PFSK-1 (cell line): ENCODE measurements around the gene ALDH16A1.

Source experiments
- FOXP2 ChIP-seq: optimal IDR thresholded peaks from 2 replicates; pipeline ENCODE3; 2011; ENCODE audit warnings: borderline replicate concordance, control low read depth, inconsistent platforms; ENCODE audit not compliant: insufficient read depth; ENCODE audit errors: extremely low read length, extremely low read depth
- POLR2AphosphoS5 ChIP-seq: IDR thresholded peaks from 2 replicates; pipeline ENCODE4 v1.6.1; 2012; ENCODE audit warnings: low read depth, mild to moderate bottlenecking, control low read depth, low read length, moderate library complexity
- SIN3A ChIP-seq: IDR thresholded peaks from 2 replicates; pipeline ENCODE4 v1.6.1; 2012; ENCODE audit warnings: mild to moderate bottlenecking, low read length, moderate library complexity, borderline replicate concordance; ENCODE audit not compliant: insufficient read depth
- TAF1 ChIP-seq: IDR thresholded peaks from 2 replicates; pipeline ENCODE4 v1.6.1; 2012; ENCODE audit warnings: low read length, control low read depth, borderline replicate concordance; ENCODE audit not compliant: insufficient read depth
- TF ChIP-seq, protein P1 (sequence below), 2 experiments: IDR thresholded peaks; 2 replicates each; pipeline versions ENCODE4 v1.6.1 to v1.8.0; 2011 to 2012; ENCODE audit warnings: low read depth in 2 of 2, low read length in 2 of 2, control low read depth in 1 of 2, inconsistent platforms in 1 of 2, mild to moderate bottlenecking in 1 of 2, moderate library complexity in 1 of 2; ENCODE audit not compliant: insufficient read depth in 1 of 2

Gene ALDH16A1

DNA sequence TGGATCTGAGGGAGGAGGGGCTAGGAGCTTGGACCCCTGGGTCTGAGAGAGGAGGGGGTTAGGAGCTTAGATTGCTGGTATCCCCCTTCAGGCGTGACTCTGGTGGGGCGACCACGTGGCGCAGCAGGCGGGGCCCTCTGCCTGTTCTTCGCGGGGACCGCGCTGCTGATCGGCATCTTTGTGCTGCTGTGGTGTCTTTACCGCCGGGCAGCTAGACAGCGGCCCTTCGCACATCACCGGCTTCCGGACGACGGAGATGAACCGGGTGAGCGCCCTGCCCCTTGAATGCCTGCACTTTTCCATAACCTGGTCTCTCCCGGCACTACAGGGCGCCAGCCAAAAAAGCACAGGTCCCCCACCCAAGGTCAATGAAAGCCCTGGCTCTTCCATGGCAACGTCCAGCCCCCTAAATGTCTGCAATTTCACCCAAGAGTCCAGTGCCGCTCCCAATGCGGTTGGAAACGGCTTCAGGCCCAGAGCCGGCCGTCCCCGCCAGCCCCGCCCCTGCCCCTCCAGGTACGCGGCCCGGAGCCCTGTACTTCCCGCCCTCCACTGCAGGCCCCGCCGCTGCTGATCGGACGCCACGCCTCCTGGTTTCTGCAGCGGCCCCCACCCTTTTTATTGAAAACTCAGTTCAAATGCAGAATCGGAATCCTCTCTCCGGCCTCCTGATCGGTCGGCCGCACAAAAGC lies 25.0 kb upstream of the ALDH16A1 start:
- TF ChIP-seq TAF1 = no peak
- TF ChIP-seq POLR2AphosphoS5 = no peak
- no peak for TF ChIP-seq SIN3A
- TF ChIP-seq FOXP2 = no peak
- TF ChIP-seq, protein P1, sequence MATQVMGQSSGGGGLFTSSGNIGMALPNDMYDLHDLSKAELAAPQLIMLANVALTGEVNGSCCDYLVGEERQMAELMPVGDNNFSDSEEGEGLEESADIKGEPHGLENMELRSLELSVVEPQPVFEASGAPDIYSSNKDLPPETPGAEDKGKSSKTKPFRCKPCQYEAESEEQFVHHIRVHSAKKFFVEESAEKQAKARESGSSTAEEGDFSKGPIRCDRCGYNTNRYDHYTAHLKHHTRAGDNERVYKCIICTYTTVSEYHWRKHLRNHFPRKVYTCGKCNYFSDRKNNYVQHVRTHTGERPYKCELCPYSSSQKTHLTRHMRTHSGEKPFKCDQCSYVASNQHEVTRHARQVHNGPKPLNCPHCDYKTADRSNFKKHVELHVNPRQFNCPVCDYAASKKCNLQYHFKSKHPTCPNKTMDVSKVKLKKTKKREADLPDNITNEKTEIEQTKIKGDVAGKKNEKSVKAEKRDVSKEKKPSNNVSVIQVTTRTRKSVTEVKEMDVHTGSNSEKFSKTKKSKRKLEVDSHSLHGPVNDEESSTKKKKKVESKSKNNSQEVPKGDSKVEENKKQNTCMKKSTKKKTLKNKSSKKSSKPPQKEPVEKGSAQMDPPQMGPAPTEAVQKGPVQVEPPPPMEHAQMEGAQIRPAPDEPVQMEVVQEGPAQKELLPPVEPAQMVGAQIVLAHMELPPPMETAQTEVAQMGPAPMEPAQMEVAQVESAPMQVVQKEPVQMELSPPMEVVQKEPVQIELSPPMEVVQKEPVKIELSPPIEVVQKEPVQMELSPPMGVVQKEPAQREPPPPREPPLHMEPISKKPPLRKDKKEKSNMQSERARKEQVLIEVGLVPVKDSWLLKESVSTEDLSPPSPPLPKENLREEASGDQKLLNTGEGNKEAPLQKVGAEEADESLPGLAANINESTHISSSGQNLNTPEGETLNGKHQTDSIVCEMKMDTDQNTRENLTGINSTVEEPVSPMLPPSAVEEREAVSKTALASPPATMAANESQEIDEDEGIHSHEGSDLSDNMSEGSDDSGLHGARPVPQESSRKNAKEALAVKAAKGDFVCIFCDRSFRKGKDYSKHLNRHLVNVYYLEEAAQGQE (IDR thresholded peaks at IDR 0.05; ENCODE audit: insufficient read depth in 1 of 2, low read depth in 2 of 2, low read length in 2 of 2) = no peak

DNA sequence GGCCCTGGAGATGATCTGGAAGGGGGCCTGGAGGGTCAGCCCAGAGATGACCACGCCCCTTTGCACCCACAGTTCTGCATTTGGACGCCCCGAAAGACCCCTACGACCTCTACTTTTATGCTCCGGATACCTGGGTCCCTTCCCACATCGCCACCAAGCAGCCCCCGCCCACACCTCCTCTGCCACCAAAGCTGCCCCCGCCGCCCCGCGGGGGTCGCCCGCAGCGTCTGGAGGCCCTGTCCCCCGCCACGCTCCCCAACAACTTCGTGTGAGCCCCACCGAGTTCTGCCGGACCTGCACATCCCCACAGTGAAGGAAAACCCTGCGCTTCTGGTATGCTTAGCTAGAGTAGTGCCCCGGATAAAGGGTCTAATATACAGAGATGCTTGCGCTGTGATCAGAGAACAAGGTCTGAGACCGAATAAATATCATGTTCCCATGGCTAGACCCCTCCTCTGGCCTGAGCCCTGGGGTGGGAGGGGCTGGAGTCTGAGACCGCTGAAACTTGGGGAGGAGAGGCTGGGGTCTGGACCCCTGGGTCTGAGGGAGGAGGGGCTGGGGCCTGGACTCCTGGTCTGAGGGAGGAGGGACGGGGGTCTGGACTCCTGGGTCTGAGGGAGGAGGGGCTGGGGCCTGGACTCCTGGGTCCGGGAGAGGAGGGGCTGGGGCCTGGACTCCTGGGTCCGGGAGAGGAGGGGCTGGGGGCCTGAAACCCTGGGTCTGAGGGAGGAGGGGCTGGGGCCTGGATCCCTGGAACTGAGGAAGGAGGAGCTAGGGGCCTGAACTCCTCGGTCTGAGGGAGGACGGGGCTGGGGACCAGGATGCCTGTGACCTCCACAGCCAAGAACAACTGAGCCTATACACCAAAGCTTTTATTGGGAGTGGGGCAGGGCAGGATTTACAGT lies 24.2 kb upstream of the ALDH16A1 start:
- TF ChIP-seq FOXP2 (no peak), TAF1 (no peak)

DNA sequence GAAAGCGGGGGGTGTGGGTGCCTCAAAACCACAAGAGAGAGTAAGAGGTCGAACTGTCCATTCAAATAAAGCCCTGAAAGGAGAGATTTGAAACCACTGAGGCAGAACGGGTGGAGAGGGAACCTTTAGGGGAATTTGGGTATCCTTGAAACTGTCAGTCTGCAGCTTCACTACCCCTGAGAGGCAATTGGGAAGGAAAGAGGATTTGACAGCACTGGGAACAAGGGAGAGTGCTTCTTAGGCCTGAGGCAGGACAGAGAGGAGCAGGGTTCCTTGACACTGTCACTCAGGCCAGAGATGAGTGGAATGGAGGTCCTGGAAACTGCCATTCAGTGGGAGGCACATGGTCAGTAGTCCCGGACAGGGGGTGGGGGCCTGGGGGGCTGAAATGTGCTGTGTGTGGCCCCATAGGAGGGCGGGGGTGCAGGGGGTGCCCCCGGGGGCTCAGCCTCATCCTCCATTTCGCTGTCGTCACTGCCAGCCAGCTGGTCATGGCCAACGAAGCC lies 22.8 kb upstream of the ALDH16A1 start:
- TF ChIP-seq POLR2AphosphoS5 = no peak
- TF ChIP-seq FOXP2 = no peak
- TF ChIP-seq TAF1 = no peak
- TF ChIP-seq, protein P1 (IDR thresholded peaks at IDR 0.05; ENCODE audit: insufficient read depth in 1 of 2, low read depth in 2 of 2, low read length in 2 of 2) = no peak
- TF ChIP-seq SIN3A = no peak

DNA sequence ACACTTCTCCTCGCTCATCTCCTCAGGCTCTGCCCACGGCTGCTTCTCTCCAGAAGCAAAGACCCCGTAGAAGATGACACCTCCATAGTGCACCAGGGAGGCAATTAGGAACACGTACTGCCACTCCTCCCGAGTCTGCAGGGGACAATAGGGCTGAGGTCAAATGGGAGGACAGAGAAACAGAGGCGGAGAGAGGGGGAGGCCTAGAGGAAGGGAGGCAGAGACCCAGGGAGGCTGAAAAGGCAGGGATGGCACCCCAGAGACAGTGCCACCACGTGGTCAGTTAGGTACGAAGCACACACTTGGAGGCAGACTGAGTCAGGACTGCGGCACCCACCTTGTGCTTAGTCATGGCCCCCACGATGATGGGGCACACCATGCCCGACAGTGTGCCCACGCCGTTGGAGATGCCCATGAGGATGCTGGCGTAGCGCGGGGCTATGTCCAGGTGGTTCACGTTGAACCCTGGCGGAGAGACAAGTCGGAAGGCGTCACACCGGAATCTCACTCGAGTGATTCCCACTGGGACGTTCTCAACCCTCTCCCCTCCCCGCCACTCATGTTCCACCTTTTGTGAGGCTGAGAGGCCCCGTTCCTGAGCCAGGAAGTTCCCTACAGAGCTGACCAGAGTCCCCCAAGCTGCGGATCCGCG lies 22.2 kb upstream of the ALDH16A1 start:
- TF ChIP-seq, protein P1 (IDR thresholded peaks at IDR 0.05; ENCODE audit: insufficient read depth in 1 of 2, low read depth in 2 of 2, low read length in 2 of 2) = no peak
- TF ChIP-seq SIN3A = no peak
- no peak for TF ChIP-seq FOXP2
- TF ChIP-seq POLR2AphosphoS5 = no peak
- no peak for TF ChIP-seq TAF1

DNA sequence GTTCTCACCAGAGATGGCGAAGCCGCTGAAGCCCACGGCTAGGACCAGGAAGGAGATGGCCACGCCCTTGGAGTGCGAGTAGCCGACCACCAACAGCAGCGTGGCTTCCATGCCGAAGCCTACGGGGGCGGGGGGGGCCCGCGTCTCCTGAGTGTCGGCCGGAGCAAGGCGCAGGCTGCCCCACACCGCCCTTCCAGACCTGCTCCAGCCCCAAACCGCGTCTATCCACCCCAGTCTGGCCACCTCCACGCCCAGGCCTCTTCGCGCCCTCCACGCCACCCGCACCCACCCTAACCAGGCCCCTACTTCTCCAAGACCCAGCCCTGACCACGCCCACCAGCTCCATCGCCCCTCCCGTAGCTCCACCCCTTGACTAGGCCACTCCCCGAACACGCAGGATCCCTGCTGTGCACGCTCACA lies 21.7 kb upstream of the ALDH16A1 start:
- no peak for TF ChIP-seq SIN3A
- no peak for TF ChIP-seq FOXP2
- no peak for TF ChIP-seq POLR2AphosphoS5
- no peak for TF ChIP-seq TAF1
- TF ChIP-seq, protein P1 (IDR thresholded peaks at IDR 0.05; ENCODE audit: insufficient read depth in 1 of 2, low read depth in 2 of 2, low read length in 2 of 2) = no peak
